ENCODE results near the gene FAM13A. TPM values are rescaled to one million over a fixed set of nuclear protein-coding genes. Genes with fewer than 3 reads are reported as not detected.

The FAM13A gene
- total and polyA plus RNA-seq, 8 donors, result 15.7 to 56.4 (median 38.1) TPM

DNA sequence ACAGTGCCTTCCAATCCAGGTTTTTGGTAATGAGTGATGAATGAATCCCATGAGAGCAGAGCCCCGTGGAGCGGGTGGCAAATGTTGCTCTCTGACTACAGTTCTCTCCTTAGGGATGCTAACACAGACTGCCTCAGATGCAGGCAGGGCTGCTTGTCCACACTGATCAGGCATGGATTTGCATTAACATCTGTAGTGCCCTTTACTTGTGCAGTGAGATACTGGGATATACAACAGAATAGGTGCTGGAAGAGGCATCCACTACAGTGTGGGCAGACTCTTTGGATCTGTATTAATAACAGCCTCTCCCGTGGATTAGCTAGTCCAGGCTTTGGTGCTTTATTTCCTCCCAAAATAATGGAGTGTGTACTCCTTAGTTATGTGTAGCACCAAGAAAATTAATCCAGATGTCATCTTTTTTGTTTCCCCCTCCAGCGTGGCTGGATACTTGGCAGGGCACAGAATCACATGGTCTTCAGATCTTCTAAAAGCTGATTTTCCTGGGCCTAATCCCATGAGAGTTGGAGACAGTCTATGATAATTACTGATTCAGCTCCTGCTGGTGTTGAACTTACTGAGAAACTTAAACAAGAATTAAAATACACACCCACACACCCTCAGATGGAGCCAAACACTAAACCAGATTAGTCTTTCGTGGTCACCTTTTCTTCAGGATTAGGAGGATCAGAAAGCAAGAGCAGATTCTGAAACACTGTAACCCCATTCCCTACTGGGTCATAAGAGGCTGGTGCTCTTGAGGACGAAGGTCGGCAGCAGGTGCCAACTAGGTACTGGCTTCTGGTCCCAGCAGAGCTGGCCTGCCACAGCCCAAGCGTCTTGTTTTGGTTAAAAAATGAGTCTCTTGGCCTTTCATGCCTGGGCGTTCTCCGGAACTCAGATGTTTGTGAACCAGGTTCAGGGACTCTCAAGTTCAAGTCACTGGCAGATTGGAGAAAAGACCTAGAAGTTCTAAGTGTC lies 336.2 kb downstream of the FAM13A start:
- ATAC-seq (peak in 1 of 4 donors; percentile 9), FAIRE-seq (no peak), DNase-seq (no peak)
- Histone ChIP-seq H3K36me3 (peaks cover 0 to 9% (median 4%) of the 10 kb centered on the region in 3 donors), H3K27ac (no peak overlapping the region), H3K4me3 (no peak overlapping the region), H3K4me1 (no peaks in the 10 kb centered on the region), H3K9me3 (no peaks in the 10 kb centered on the region), H3K27me3 (no peaks in the 10 kb centered on the region)
- intact Hi-C loops (cut with DNase I), result no loop called here
- 92 to 94% methylated on average over 10 of the region's 10 CpGs for WGBS, 2 donors
- TF ChIP-seq, protein P1, sequence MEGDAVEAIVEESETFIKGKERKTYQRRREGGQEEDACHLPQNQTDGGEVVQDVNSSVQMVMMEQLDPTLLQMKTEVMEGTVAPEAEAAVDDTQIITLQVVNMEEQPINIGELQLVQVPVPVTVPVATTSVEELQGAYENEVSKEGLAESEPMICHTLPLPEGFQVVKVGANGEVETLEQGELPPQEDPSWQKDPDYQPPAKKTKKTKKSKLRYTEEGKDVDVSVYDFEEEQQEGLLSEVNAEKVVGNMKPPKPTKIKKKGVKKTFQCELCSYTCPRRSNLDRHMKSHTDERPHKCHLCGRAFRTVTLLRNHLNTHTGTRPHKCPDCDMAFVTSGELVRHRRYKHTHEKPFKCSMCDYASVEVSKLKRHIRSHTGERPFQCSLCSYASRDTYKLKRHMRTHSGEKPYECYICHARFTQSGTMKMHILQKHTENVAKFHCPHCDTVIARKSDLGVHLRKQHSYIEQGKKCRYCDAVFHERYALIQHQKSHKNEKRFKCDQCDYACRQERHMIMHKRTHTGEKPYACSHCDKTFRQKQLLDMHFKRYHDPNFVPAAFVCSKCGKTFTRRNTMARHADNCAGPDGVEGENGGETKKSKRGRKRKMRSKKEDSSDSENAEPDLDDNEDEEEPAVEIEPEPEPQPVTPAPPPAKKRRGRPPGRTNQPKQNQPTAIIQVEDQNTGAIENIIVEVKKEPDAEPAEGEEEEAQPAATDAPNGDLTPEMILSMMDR (IDR thresholded peaks at IDR 0.05), result no peak

DNA sequence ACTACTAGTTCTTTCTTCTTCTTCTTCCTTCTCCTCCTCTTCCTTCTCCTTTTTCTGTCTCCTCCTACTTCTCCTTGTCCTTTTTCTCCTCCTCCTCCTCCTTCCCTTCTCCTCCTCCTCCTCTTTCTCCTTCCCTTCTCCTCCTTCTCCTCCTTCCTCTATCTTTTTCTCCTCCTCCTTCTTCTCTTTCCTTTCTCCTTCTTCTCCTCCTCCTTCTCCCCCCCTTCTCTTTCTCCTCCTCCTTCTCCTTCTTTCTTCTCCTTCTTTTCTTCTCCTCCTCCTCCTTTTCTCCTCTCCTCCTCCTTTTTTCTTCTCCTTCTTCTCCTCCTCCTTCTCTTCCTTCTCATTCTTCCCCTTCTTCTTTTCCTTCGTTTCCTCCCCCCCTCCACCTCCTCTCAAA lies 337.6 kb downstream of the FAM13A start:
- H3K27me3 ChIP-seq, result no peaks in the 10 kb centered on the region
- FAIRE-seq, result no peak
- TF ChIP-seq, protein P1 (IDR thresholded peaks at IDR 0.05), result no peak
- no peak overlapping the region for H3K27ac ChIP-seq
- ATAC-seq, result no peak
- intact Hi-C loops (cut with DNase I), result no loop called here
- 89 to 97% methylated on average over 1 of the region's 1 CpG for WGBS, 2 donors
- no peak for DNase-seq
- no peaks in the 10 kb centered on the region for H3K4me1 ChIP-seq
- no peaks in the 10 kb centered on the region for H3K9me3 ChIP-seq
- H3K4me3 ChIP-seq, result no peak overlapping the region
- peaks cover 0 to 9% (median 4%) of the 10 kb centered on the region in 3 donors for H3K36me3 ChIP-seq

DNA sequence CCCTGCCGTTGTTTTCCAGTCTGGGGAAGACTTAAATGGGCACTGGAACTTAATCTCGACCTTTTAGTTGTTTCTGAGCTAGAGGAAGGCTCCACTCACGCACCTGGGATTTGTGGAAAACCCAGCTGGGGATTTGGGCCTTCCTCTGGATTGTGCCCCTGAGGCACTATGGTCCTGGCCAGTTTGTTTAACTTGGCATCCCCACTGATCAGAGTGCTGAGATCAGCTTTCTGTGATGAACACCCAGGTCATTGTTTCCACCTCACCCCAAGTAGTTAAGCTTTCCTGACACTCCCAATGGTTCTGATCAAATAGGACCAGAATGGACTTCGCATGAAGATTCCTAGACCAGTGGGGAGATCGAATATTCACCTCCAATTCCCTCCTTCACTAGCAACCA lies 338.9 kb downstream of the FAM13A start:
- ATAC-seq, result no peak
- WGBS, 2 donors, result 97 to 99% methylated on average over 5 of the region's 5 CpGs

DNA sequence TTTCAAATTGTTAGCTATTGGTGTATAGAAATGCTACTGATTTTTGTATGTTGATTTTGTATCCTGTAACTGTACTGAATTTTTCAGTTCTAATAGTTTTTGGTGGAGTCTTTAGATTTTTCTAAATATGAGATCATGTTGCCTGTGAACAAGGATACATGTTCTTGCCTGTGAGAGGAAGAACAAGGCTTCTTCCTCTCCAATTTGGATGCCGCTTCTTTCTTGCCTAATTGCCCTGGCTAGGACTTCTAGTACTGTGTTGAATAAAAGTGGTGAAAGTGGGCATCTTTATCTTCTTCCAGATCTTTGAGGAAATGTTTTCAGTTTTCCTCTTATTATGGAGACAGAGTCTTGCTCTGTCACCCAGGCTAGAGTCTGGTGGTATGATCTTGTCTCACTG lies 343.2 kb downstream of the FAM13A start:
- FAIRE-seq, result no peak

More for the DNA sequence above, 338.9 kb downstream of the FAM13A start:
- Histone ChIP-seq H3K4me3 (no peak overlapping the region), H3K9me3 (no peaks in the 10 kb centered on the region), H3K4me1 (no peaks in the 10 kb centered on the region), H3K27ac (no peak overlapping the region), H3K36me3 (peaks cover 0 to 9% (median 4%) of the 10 kb centered on the region in 3 donors), H3K27me3 (no peaks in the 10 kb centered on the region)
- FAIRE-seq (no peak), DNase-seq (no peak)
- intact Hi-C loops (cut with DNase I), result no loop called here
- TF ChIP-seq, protein P1 (IDR thresholded peaks at IDR 0.05), result no peak

More for the DNA sequence above, 343.2 kb downstream of the FAM13A start:
- peaks cover 0 to 9% (median 8%) of the 10 kb centered on the region in 3 donors for H3K36me3 ChIP-seq
- DNase-seq, result no peak
- WGBS, 2 donors, result 96 to 100% methylated on average over 1 of the region's 1 CpG
- H3K27me3 ChIP-seq, result no peaks in the 10 kb centered on the region
- intact Hi-C loops (cut with DNase I), result no loop called here
- TF ChIP-seq, protein P1 (IDR thresholded peaks at IDR 0.05), result no peak
- no peaks in the 10 kb centered on the region for H3K9me3 ChIP-seq
- no peak for ATAC-seq
- no peaks in the 10 kb centered on the region for H3K4me1 ChIP-seq
- no peak overlapping the region for H3K27ac ChIP-seq
- H3K4me3 ChIP-seq, result no peak overlapping the region
